ENCODE measurements around the gene SDHB. TPM values are rescaled to one million over a fixed set of nuclear protein-coding genes. Genes with fewer than 3 reads are reported as not detected.

The SDHB gene
- total and polyA plus RNA-seq, 10 of the 15 experiments (the other 5 are each of a cell fraction or from before 2014, with no cell fraction given) = 101 to 319 (median 188) TPM

- TF ChIP-seq ZNF622 (IDR thresholded peaks at IDR 0.05) = no peak
- no peak for TF ChIP-seq ZNF274 (IDR thresholded peaks at IDR 0.05; ENCODE audit: insufficient read depth, insufficient read length)
- TF ChIP-seq, protein P1, sequence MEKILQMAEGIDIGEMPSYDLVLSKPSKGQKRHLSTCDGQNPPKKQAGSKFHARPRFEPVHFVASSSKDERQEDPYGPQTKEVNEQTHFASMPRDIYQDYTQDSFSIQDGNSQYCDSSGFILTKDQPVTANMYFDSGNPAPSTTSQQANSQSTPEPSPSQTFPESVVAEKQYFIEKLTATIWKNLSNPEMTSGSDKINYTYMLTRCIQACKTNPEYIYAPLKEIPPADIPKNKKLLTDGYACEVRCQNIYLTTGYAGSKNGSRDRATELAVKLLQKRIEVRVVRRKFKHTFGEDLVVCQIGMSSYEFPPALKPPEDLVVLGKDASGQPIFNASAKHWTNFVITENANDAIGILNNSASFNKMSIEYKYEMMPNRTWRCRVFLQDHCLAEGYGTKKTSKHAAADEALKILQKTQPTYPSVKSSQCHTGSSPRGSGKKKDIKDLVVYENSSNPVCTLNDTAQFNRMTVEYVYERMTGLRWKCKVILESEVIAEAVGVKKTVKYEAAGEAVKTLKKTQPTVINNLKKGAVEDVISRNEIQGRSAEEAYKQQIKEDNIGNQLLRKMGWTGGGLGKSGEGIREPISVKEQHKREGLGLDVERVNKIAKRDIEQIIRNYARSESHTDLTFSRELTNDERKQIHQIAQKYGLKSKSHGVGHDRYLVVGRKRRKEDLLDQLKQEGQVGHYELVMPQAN (conservative IDR thresholded peaks at IDR 0.05) = peak; percentile 60; the same call in 1 of the 2 replicates
- TF ChIP-seq NRF1 (conservative IDR thresholded peaks at IDR 0.05; ENCODE audit: low read depth, low read length) = no peak
- TF ChIP-seq, protein P2, sequence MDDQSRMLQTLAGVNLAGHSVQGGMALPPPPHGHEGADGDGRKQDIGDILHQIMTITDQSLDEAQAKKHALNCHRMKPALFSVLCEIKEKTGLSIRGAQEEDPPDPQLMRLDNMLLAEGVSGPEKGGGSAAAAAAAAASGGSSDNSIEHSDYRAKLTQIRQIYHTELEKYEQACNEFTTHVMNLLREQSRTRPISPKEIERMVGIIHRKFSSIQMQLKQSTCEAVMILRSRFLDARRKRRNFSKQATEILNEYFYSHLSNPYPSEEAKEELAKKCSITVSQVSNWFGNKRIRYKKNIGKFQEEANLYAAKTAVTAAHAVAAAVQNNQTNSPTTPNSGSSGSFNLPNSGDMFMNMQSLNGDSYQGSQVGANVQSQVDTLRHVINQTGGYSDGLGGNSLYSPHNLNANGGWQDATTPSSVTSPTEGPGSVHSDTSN (IDR thresholded peaks at IDR 0.05; ENCODE audit: insufficient replicate concordance, low read depth, low read length) = no peak
- no peak for TF ChIP-seq ZZZ3 (IDR thresholded peaks at IDR 0.05; ENCODE audit: control insufficient read depth, insufficient read length, low read depth)
- TF ChIP-seq ZNF217 (IDR thresholded peaks at IDR 0.05) = 0 out of 2 replicates have a peak, but pooled peaks have one; percentile 72
- peak; percentile 94 for TF ChIP-seq IKZF1 (conservative IDR thresholded peaks at IDR 0.05)
- TF ChIP-seq, protein P3, sequence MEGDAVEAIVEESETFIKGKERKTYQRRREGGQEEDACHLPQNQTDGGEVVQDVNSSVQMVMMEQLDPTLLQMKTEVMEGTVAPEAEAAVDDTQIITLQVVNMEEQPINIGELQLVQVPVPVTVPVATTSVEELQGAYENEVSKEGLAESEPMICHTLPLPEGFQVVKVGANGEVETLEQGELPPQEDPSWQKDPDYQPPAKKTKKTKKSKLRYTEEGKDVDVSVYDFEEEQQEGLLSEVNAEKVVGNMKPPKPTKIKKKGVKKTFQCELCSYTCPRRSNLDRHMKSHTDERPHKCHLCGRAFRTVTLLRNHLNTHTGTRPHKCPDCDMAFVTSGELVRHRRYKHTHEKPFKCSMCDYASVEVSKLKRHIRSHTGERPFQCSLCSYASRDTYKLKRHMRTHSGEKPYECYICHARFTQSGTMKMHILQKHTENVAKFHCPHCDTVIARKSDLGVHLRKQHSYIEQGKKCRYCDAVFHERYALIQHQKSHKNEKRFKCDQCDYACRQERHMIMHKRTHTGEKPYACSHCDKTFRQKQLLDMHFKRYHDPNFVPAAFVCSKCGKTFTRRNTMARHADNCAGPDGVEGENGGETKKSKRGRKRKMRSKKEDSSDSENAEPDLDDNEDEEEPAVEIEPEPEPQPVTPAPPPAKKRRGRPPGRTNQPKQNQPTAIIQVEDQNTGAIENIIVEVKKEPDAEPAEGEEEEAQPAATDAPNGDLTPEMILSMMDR (IDR thresholded peaks at IDR 0.05 in 2 of 3, conservative IDR thresholded peaks at IDR 0.05 in 1 of 3; ENCODE audit: control insufficient read depth in 2 of 3, extremely low read depth in 1 of 3, insufficient read depth in 1 of 3, low read depth in 3 of 3, low read length in 3 of 3) = no peak
- no peak for TF ChIP-seq HDAC2 (IDR thresholded peaks at IDR 0.05)
- TF ChIP-seq NFYA (IDR thresholded peaks at IDR 0.05; ENCODE audit: borderline replicate concordance, low read depth, low read length) = no peak
- TF ChIP-seq POLR2AphosphoS5 (IDR thresholded peaks at IDR 0.05; ENCODE audit: low read length) = no peak
- no peak for TF ChIP-seq RCOR1 (conservative IDR thresholded peaks at IDR 0.05; ENCODE audit: low read depth, low read length)
- TF ChIP-seq STAT1 (conservative IDR thresholded peaks at IDR 0.05) = no peak
- TF ChIP-seq NR2F1 (conservative IDR thresholded peaks at IDR 0.05) = peak; percentile 65
- TF ChIP-seq GABPA (IDR thresholded peaks at IDR 0.05; ENCODE audit: low read depth) = no peak
- TF ChIP-seq JUND (IDR thresholded peaks at IDR 0.05; ENCODE audit: low read depth, low read length) = no peak
- 0 out of 2 replicates have a peak, but pooled peaks have one; percentile 22 for TF ChIP-seq MAX (IDR thresholded peaks at IDR 0.05; ENCODE audit: low read depth, low read length)
- TF ChIP-seq ESRRA (IDR thresholded peaks at IDR 0.05; ENCODE audit: low read length) = 0 out of 2 replicates have a peak, but pooled peaks have one; percentile 22
- TF ChIP-seq CHD1 (IDR thresholded peaks at IDR 0.05; ENCODE audit: low read depth, low read length) = no peak
- no peak for TF ChIP-seq ASH2L (IDR thresholded peaks at IDR 0.05; ENCODE audit: borderline replicate concordance, low read depth)
- no peak for TF ChIP-seq RBBP5 (conservative IDR thresholded peaks at IDR 0.05)
- TF ChIP-seq NR2C2 (IDR thresholded peaks at IDR 0.05; ENCODE audit: borderline replicate concordance, control insufficient read depth, insufficient read length, low read depth) = no peak
- TF ChIP-seq ZNF24 (IDR thresholded peaks at IDR 0.05) = 0 out of 2 replicates have a peak, but pooled peaks have one; percentile 1
- no peak for TF ChIP-seq MYB (IDR thresholded peaks at IDR 0.05; ENCODE audit: borderline replicate concordance, low read depth, low read length)
- TF ChIP-seq SPI1 (IDR thresholded peaks at IDR 0.05; ENCODE audit: borderline replicate concordance, insufficient read depth, low read depth, low read length) = no peak
These were observed 42.2 kb downstream of the SDHB start, which contains the start of gene ATP13A2 (continued) for GRCh38 chr1:17011439-17012307.

All from GM12878 (cell line).